ENCODE data around the gene GJA1. TPM values are rescaled to one million over a fixed set of nuclear protein-coding genes. Genes with fewer than 3 reads are reported as not detected.
"Not testable (repeated sequence)": the region's sequence is repeated elsewhere in the genome, so short reads cannot be mapped to it uniquely, and the experiment has no call there.

Gene GJA1
- total RNA-seq = 10 to 100 TPM; 59.5 to 90.0 TPM
- polyA plus RNA-seq = 10 to 100 TPM; 20.7 to 71.5 TPM
- long read RNA-seq, donor 1, transcript GJA1-204 (2 exons, 3,152 nt) = major isoform, 17 of 17 reads
- long read RNA-seq, donor 1, partial matches to known transcripts = 0 of 17 reads
- long read RNA-seq, donor 1, other reads (novel, unspliced or antisense) = 0 of 17 reads
- long read RNA-seq, donor 2, transcript GJA1-204 (2 exons, 3,152 nt) = major isoform, 10 of 10 reads
- long read RNA-seq, donor 2, partial matches to known transcripts = 0 of 10 reads
- long read RNA-seq, donor 2, other reads (novel, unspliced or antisense) = 0 of 10 reads
- long read RNA-seq, donor 3, transcript GJA1-204 (2 exons, 3,152 nt) = major isoform, 9 of 10 reads
- long read RNA-seq, donor 3, partial matches to known transcripts = 0 of 10 reads
- long read RNA-seq, donor 3, other reads (novel, unspliced or antisense) = 0 of 10 reads
- long read RNA-seq, donor 4, transcript GJA1-204 (2 exons, 3,152 nt) = major isoform, 5 of 5 reads
- long read RNA-seq, donor 4, partial matches to known transcripts = 0 of 5 reads
- long read RNA-seq, donor 4, other reads (novel, unspliced or antisense) = 0 of 5 reads
- long read RNA-seq, donor 5, transcript GJA1-204 (2 exons, 3,152 nt) = major isoform, 15 of 16 reads
- long read RNA-seq, donor 5, partial matches to known transcripts = 0 of 16 reads
- long read RNA-seq, donor 5, other reads (novel, unspliced or antisense) = 0 of 16 reads

DNA sequence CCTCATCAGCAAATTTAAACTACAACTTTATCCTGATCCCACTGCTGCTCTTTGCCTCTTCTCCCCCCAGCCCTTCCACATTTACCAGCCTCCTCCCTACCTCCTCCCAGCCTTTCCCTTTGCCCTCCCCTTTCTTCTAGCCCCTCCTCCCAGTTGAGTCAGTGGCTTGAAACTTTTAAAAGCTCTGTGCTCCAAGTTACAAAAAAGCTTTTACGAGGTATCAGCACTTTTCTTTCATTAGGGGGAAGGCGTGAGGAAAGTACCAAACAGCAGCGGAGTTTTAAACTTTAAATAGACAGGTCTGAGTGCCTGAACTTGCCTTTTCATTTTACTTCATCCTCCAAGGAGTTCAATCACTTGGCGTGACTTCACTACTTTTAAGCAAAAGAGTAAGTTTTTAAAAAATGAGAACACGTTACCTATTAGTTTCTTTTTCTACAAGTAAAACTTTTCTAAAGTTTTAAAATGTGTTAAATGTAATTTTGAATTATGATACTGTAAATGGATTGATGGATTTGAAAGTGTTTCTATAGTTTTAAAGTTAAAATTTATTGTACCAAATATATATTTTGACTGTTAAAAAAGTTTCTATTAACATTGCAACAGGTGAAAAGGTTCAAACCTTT lies at the start of gene GJA1:
Gene GJA1, plus strand, starts transcription at position 203 of the 626 bp plus-strand sequence. CDS start 11,202 bp downstream, outside the sequence.
- peak; percentile 76 to 93 (median 93) for DNase-seq
- Histone ChIP-seq H3K9ac (ENCODE audit: insufficient read depth in 1 of 2, low read length in 2 of 2) (peak within 1 kb of the TSS; percentile 87 to 92), H3K27ac (ENCODE audit: low read depth in 1 of 2, low read length in 1 of 2) (peak within 1 kb of the TSS; percentile 89 to 92), H3K27me3 (ENCODE audit: control insufficient read depth in 3 of 3, insufficient read depth in 3 of 3, low read length in 2 of 3) (no peaks in the 10 kb centered on the region), H3K4me1 (ENCODE audit: control insufficient read depth in 5 of 5, insufficient read depth in 5 of 5, low read length in 5 of 5) (peaks cover 0 to 16% (median 2%) of the 10 kb centered on the region in 5 donors), H3K36me3 (ENCODE audit: control insufficient read depth in 4 of 4, insufficient read depth in 4 of 4, low read length in 4 of 4) (no peaks in the 10 kb centered on the region), H3K4me3 (peak within 1 kb of the TSS; percentile 52), H3K9me3 (ENCODE audit: control insufficient read depth in 4 of 4, insufficient read depth in 3 of 4, low read length in 3 of 4) (no peaks in the 10 kb centered on the region)
- TF ChIP-seq, protein P1, sequence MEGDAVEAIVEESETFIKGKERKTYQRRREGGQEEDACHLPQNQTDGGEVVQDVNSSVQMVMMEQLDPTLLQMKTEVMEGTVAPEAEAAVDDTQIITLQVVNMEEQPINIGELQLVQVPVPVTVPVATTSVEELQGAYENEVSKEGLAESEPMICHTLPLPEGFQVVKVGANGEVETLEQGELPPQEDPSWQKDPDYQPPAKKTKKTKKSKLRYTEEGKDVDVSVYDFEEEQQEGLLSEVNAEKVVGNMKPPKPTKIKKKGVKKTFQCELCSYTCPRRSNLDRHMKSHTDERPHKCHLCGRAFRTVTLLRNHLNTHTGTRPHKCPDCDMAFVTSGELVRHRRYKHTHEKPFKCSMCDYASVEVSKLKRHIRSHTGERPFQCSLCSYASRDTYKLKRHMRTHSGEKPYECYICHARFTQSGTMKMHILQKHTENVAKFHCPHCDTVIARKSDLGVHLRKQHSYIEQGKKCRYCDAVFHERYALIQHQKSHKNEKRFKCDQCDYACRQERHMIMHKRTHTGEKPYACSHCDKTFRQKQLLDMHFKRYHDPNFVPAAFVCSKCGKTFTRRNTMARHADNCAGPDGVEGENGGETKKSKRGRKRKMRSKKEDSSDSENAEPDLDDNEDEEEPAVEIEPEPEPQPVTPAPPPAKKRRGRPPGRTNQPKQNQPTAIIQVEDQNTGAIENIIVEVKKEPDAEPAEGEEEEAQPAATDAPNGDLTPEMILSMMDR (IDR thresholded peaks at IDR 0.05; ENCODE audit: control extremely low read depth, extremely low read depth) = no peak
- ATAC-seq (ENCODE audit: insufficient read depth, low FRiP score) = peak; percentile 44
- WGBS, 2 donors = 35 to 39% methylated on average over 5 of the region's 5 CpGs

DNA sequence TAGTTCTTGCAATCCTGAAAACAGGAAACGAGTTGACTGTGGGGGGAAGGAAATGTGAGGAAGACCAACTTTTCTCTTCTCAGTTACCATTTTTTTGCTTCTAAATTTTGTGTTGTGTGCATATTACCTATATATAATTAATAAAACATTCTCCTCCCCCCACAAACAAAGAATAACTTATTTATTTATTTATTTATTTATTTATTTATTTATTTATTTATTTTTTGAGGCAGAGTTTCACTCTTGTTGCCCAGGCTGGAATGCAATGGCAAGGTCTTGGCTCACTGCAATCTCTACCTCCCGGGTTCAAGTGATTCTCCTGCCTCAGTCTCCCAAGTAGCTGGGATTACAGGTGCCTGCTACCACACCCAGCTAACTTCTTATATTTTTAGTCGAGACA lies 48.9 kb upstream of the GJA1 start:
- not testable (repeated sequence) for H3K27me3 ChIP-seq (ENCODE audit: control insufficient read depth in 3 of 3, insufficient read depth in 3 of 3, low read length in 2 of 3); H3K36me3 ChIP-seq (ENCODE audit: control insufficient read depth in 4 of 4, insufficient read depth in 4 of 4, low read length in 4 of 4); H3K9ac ChIP-seq (ENCODE audit: insufficient read depth in 1 of 2, low read length in 2 of 2); ATAC-seq (ENCODE audit: insufficient read depth, low FRiP score); H3K4me3 ChIP-seq; H3K9me3 ChIP-seq (ENCODE audit: control insufficient read depth in 4 of 4, insufficient read depth in 3 of 4, low read length in 3 of 4); H3K4me1 ChIP-seq (ENCODE audit: control insufficient read depth in 5 of 5, insufficient read depth in 5 of 5, low read length in 5 of 5); H3K27ac ChIP-seq (ENCODE audit: low read depth in 1 of 2, low read length in 1 of 2); DNase-seq
- WGBS, 2 donors = 89% methylated on average over 3 of the region's 3 CpGs

DNA sequence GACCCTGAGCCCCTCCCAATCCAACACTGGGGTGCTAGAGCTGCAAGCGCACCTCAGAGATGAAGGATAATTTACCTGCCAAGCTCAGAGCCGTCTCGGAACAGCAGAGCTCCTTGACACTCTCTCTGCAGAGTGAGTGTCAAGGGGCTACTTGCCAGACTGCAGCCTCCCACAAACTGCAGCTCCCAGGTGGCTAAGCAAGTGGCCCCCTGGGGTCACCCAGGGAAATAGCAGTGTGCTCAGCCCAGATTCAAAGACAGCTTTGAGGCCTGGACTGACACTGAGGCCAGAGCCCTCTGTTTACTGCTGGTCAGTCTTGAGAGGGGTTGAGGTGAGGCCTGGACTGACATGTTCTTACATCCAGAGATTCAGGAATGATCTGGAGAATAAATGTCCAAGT lies 46.0 kb upstream of the GJA1 start:
- no peak for ATAC-seq (ENCODE audit: insufficient read depth, low FRiP score)
- WGBS, 2 donors = 81 to 82% methylated on average over 3 of the region's 3 CpGs
- Histone ChIP-seq H3K9me3 (ENCODE audit: control insufficient read depth in 4 of 4, insufficient read depth in 3 of 4, low read length in 3 of 4) (peaks cover 0 to 5% (median 0%) of the 10 kb centered on the region in 4 donors), H3K9ac (ENCODE audit: insufficient read depth in 1 of 2, low read length in 2 of 2) (no peak overlapping the region), H3K4me3 (no peak overlapping the region), H3K36me3 (ENCODE audit: control insufficient read depth in 4 of 4, insufficient read depth in 4 of 4, low read length in 4 of 4) (no peaks in the 10 kb centered on the region), H3K4me1 (ENCODE audit: control insufficient read depth in 5 of 5, insufficient read depth in 5 of 5, low read length in 5 of 5) (no peaks in the 10 kb centered on the region), H3K27ac (ENCODE audit: low read depth in 1 of 2, low read length in 1 of 2) (no peak overlapping the region), H3K27me3 (ENCODE audit: control insufficient read depth in 3 of 3, insufficient read depth in 3 of 3, low read length in 2 of 3) (no peaks in the 10 kb centered on the region)
- TF ChIP-seq, protein P1 (IDR thresholded peaks at IDR 0.05; ENCODE audit: control extremely low read depth, extremely low read depth) = no peak
- DNase-seq = no peak

All from lung (tissue), 16 donors.